Activated T-helper 1 cell treated with anti-CD3 and anti-CD28 coated beads, Interleukin-2, amount 50 U/mL, for 16 hours (primary cell): ENCODE measurements around the gene OR2M3.
"Not testable (repeated sequence)": the region's sequence is repeated elsewhere in the genome, so short reads cannot be mapped to it uniquely, and the experiment has no call there.

Source experiments
- DNase-seq, 2 donors: peaks; one replicate each; pipeline ENCODE4 v3.0.0-alpha.2; 2020; ENCODE audit warnings: low read depth in 1 of 2, low spot score in 1 of 2

The OR2M3 gene

GRCh38 chr1:248196965-248197364, at the start of gene OR2M3:
TSS of gene OR2M3 (plus strand) at chr1:248197265. CDS start at chr1:248203068, 5,803 bp downstream.
- DNase-seq: no peak

- no peak for DNase-seq
Measured at GRCh38 chr1:248152056-248152827, 44.8 kb upstream of the OR2M3 start.

GRCh38 chr1:248155927-248156326, 41.1 kb upstream of the OR2M3 start:
- DNase-seq: no peak

- no peak for DNase-seq
Measured at GRCh38 chr1:248158758-248159157, 38.3 kb upstream of the OR2M3 start.

- no peak for DNase-seq
Measured at GRCh38 chr1:248164031-248164430, 33.0 kb upstream of the OR2M3 start.

GRCh38 chr1:248165186-248165585, 31.9 kb upstream of the OR2M3 start:
- DNase-seq: no peak

- no peak for DNase-seq
Measured at GRCh38 chr1:248174521-248174920, 22.5 kb upstream of the OR2M3 start, which contains the start of gene OR2M2. TSS of gene OR2M2 (plus strand) at chr1:248174821. CDS start at chr1:248179986, 5,165 bp downstream.

- no peak for DNase-seq
Measured at GRCh38 chr1:248183996-248184395, 13.1 kb upstream of the OR2M3 start.

- no peak for DNase-seq
Measured at GRCh38 chr1:248187363-248187762, 9.7 kb upstream of the OR2M3 start.

- no peak for DNase-seq
Measured at GRCh38 chr1:248189026-248189425, 8.0 kb upstream of the OR2M3 start.

GRCh38 chr1:248194117-248194516, 2.9 kb upstream of the OR2M3 start:
- no peak for DNase-seq

- no peak for DNase-seq
Measured at GRCh38 chr1:248215880-248216279, 18.8 kb downstream of the OR2M3 start.

- DNase-seq: no peak
Measured at GRCh38 chr1:248225537-248225936, 28.5 kb downstream of the OR2M3 start.

- no peak for DNase-seq
Measured at GRCh38 chr1:248229360-248229908, 32.4 kb downstream of the OR2M3 start.

GRCh38 chr1:248231117-248231516, 34.1 kb downstream of the OR2M3 start, which contains the start of gene OR2M4:
TSS of gene OR2M4 (plus strand) at chr1:248231417. CDS start at chr1:248238929, 7,512 bp downstream.
- DNase-seq: no peak

- no peak for DNase-seq
Measured at GRCh38 chr1:248239478-248239877, 42.4 kb downstream of the OR2M3 start.

GRCh38 chr1:248243204-248243603, 46.1 kb downstream of the OR2M3 start:
- DNase-seq: no peak

- not testable (repeated sequence) for DNase-seq
Measured at GRCh38 chr1:248259309-248259708, 62.2 kb downstream of the OR2M3 start.
